Activated CD4-positive, alpha-beta T cell treated with anti-CD3 and anti-CD28 coated beads, Interleukin-2, Interleukin-6, amounts not matched to agents 100 ng/mL and 50 ng/mL, durations not matched to agents 16 hours and 8 hours (primary cell): Measurements from ENCODE around the gene ANXA8L1.
"Not testable (repeated sequence)": the region's sequence is repeated elsewhere in the genome, so short reads cannot be mapped to it uniquely, and the experiment has no call there.

Experiments used
- DNase-seq: peaks from one replicate; pipeline ENCODE4 v3.0.0-alpha.2; 2020

The ANXA8L1 gene

GRCh38 chr10:46398212-46398886 lies 22.8 kb downstream of the ANXA8L1 start:
- DNase-seq = not testable (repeated sequence)

- not testable (repeated sequence) for DNase-seq
These were observed 34.0 kb downstream of the ANXA8L1 start for GRCh38 chr10:46409556-46409955.

- not testable (repeated sequence) for DNase-seq
These were observed 35.5 kb downstream of the ANXA8L1 start for GRCh38 chr10:46411123-46411522.

GRCh38 chr10:46412665-46413064 lies 37.1 kb downstream of the ANXA8L1 start:
- not testable (repeated sequence) for DNase-seq

- DNase-seq = not testable (repeated sequence)
These were observed 39.7 kb downstream of the ANXA8L1 start for GRCh38 chr10:46415291-46415690.

- not testable (repeated sequence) for DNase-seq
These were observed 42.7 kb downstream of the ANXA8L1 start for GRCh38 chr10:46418283-46418682.

- DNase-seq = not testable (repeated sequence)
These were observed 44.2 kb downstream of the ANXA8L1 start for GRCh38 chr10:46419570-46420379.

GRCh38 chr10:46423550-46423949 lies 48.0 kb downstream of the ANXA8L1 start:
- not testable (repeated sequence) for DNase-seq

GRCh38 chr10:46440942-46441341 lies 65.4 kb downstream of the ANXA8L1 start:
- not testable (repeated sequence) for DNase-seq
